HG02870 (cell line): Measurements from ENCODE around the gene OBSCN.
"Not testable (repeated sequence)": the region's sequence is repeated elsewhere in the genome, so short reads cannot be mapped to it uniquely, and the experiment has no call there.

Experiments
- ATAC-seq: cut with Tn5 transposase; IDR thresholded peaks from one replicate; pipeline ENCODE4 v1.9.1; 2021; ENCODE audit warnings: mild to moderate bottlenecking, moderate library complexity; ENCODE audit not compliant: unreplicated experiment

The OBSCN gene

GRCh38 chr1:228225165-228225710, 17.4 kb downstream of the OBSCN start:
- ATAC-seq: no peak

- no peak for ATAC-seq
Measured at GRCh38 chr1:228225740-228226139, 17.9 kb downstream of the OBSCN start.

GRCh38 chr1:228226141-228226874, 18.5 kb downstream of the OBSCN start:
- no peak for ATAC-seq

GRCh38 chr1:228226956-228227791, 19.3 kb downstream of the OBSCN start:
- no peak for ATAC-seq

- ATAC-seq: not testable (repeated sequence)
Measured at GRCh38 chr1:228228147-228228546, 20.3 kb downstream of the OBSCN start.

GRCh38 chr1:228228601-228229074, 20.8 kb downstream of the OBSCN start:
- ATAC-seq: no peak

- no peak for ATAC-seq
Measured at GRCh38 chr1:228231189-228231588, 23.3 kb downstream of the OBSCN start.

GRCh38 chr1:228233136-228233535, 25.3 kb downstream of the OBSCN start:
- ATAC-seq: no peak

GRCh38 chr1:228234921-228235320, 27.1 kb downstream of the OBSCN start:
- ATAC-seq: no peak

- ATAC-seq: no peak
Measured at GRCh38 chr1:228236744-228237143, 28.9 kb downstream of the OBSCN start.

- ATAC-seq: no peak
Measured at GRCh38 chr1:228238007-228238406, 30.2 kb downstream of the OBSCN start.

- no peak for ATAC-seq
Measured at GRCh38 chr1:228238461-228238860, 30.6 kb downstream of the OBSCN start.

GRCh38 chr1:228240411-228241240, 32.8 kb downstream of the OBSCN start:
- ATAC-seq: no peak

- no peak for ATAC-seq
Measured at GRCh38 chr1:228241259-228241658, 33.4 kb downstream of the OBSCN start.

- ATAC-seq: no peak
Measured at GRCh38 chr1:228242409-228242808, 34.6 kb downstream of the OBSCN start.

- ATAC-seq: no peak
Measured at GRCh38 chr1:228243093-228243492, 35.2 kb downstream of the OBSCN start.

- not testable (repeated sequence) for ATAC-seq
Measured at GRCh38 chr1:228243989-228244388, 36.1 kb downstream of the OBSCN start.

- no peak for ATAC-seq
Measured at GRCh38 chr1:228245111-228245510, 37.3 kb downstream of the OBSCN start.

GRCh38 chr1:228246216-228246900, 38.5 kb downstream of the OBSCN start:
- ATAC-seq: no peak
